Astrocyte of the cerebellum (primary cell): Measurements from ENCODE around the gene OTOA.

Source experiments
- DNase-seq: peaks from one replicate; pipeline ENCODE4 v3.0.0-alpha.2; 2011; ENCODE audit warnings: low read depth
- H3K4me3 ChIP-seq: 2 replicates; pipeline ENCODE4 v1.5.1; 2011; ENCODE audit warnings: mild to moderate bottlenecking, low read depth, low read length, moderate library complexity
- in situ Hi-C: cut with HindIII; loops from 2 replicates; pipeline ENCODE4 v1.10.0; 2017; ENCODE audit warnings: low sequenced_read_pairs
- TF ChIP-seq, protein P1 (sequence below): IDR thresholded peaks from 2 replicates; pipeline ENCODE4 v1.5.1; 2012; ENCODE audit warnings: low read length, low read depth, moderate library complexity, mild to moderate bottlenecking; ENCODE audit errors: missing control alignments

OTOA gene

DNA sequence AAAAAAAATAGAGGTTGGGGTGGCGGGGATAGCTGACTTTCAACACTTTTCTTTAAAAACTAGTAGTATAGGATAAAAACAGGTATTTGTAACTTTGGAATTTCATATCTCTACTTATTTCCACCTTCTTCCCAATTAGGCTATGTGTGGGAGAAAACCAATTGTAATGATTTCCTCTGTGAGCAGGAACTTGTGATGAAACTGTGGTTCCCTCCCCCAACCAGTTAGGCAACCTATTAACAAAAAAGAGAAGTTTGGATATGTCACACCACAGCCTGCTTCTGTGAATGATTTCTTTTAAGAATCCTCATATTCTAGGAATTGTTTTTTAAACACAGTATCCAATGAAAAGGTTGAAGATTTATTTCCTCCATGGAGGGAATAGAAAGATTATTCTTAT lies 13.2 kb upstream of the OTOA start:
- TF ChIP-seq, protein P1, sequence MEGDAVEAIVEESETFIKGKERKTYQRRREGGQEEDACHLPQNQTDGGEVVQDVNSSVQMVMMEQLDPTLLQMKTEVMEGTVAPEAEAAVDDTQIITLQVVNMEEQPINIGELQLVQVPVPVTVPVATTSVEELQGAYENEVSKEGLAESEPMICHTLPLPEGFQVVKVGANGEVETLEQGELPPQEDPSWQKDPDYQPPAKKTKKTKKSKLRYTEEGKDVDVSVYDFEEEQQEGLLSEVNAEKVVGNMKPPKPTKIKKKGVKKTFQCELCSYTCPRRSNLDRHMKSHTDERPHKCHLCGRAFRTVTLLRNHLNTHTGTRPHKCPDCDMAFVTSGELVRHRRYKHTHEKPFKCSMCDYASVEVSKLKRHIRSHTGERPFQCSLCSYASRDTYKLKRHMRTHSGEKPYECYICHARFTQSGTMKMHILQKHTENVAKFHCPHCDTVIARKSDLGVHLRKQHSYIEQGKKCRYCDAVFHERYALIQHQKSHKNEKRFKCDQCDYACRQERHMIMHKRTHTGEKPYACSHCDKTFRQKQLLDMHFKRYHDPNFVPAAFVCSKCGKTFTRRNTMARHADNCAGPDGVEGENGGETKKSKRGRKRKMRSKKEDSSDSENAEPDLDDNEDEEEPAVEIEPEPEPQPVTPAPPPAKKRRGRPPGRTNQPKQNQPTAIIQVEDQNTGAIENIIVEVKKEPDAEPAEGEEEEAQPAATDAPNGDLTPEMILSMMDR: no peak
- in situ Hi-C loops: no loop called here
- no peak overlapping the region for H3K4me3 ChIP-seq
- no peak for DNase-seq

DNA sequence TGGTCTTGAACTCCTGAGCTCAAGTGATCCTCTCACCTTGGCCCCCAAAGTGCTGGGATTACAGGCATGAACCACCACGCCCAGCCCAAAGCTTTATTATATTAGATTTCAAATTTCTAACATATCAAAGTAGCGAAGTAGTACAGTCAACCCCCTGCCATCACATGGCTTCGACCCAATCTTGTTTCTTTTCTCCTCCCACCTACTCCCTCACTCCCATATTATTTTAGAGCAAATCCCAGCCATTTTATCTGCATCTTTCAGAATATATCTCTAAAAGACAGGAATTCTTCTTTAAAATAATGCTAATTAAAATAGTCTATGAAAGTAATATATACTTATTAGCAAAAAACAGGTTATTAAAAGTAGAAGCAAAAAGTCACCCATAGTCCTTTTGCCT lies 12.3 kb upstream of the OTOA start:
- in situ Hi-C loops: no loop called here
- TF ChIP-seq, protein P1: no peak

DNA sequence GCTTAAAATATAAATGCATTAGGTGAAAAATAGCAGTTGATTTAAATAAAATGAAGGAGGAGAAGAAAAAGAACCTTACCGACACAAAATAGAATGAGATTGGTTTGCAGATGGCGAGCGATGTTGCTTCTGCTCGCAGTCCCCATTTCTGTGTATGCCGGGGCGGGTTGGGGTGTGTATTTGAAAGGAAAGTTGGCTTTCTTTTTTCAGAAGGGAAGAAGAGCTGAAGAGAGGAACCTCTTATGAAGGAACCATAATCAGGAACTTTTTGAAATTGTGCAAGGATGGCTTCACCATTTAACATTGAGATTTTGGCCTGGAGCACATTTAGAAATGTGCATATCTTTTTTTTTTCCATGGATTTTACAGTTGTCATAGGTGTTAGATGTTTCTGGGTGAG lies 11.3 kb upstream of the OTOA start, which contains the start of gene IGSF6:
Gene IGSF6 (minus strand): TSS at position 156 of the 400 bp plus-strand sequence. CDS start 10 bp downstream, at position 146.
- in situ Hi-C loops: no loop called here
- TF ChIP-seq, protein P1: no peak
- no peak within 1 kb of the TSS for H3K4me3 ChIP-seq
- no peak for DNase-seq

More for the DNA sequence above, 12.3 kb upstream of the OTOA start:
- no peak for DNase-seq
- H3K4me3 ChIP-seq: no peak overlapping the region

- no peak overlapping the region for H3K4me3 ChIP-seq
- in situ Hi-C loops: no loop called here
- TF ChIP-seq, protein P1: no peak
- DNase-seq: no peak
Observed at GRCh38 chr16:21653571-21653970, 10.2 kb upstream of the OTOA start.

GRCh38 chr16:21654466-21654865 lies 9.3 kb upstream of the OTOA start:
- H3K4me3 ChIP-seq: no peak overlapping the region
- in situ Hi-C loops: no loop called here
- DNase-seq: no peak
- TF ChIP-seq, protein P1: no peak

- H3K4me3 ChIP-seq: no peak overlapping the region
- DNase-seq: no peak
- in situ Hi-C loops: no loop called here
- TF ChIP-seq, protein P1: no peak
Observed at GRCh38 chr16:21654881-21655280, 8.9 kb upstream of the OTOA start.
